CD14-positive monocyte (primary cell): Measurements from ENCODE around the gene DNPEP. TPM values are rescaled to one million over a fixed set of nuclear protein-coding genes. Genes with fewer than 3 reads are reported as not detected.

Experiments
- DNase-seq, 3 donors: peaks; one replicate each; pipeline ENCODE4 v3.0.0-alpha.2; 2011 to 2022
- H2AFZ ChIP-seq: 2 replicates; pipeline ENCODE4 v1.6.0; 2012; ENCODE audit warnings: mild to moderate bottlenecking, low read depth, low read length, inconsistent platforms; ENCODE audit not compliant: insufficient read depth, poor library complexity, severe bottlenecking
- H3K27ac ChIP-seq, 2 donors: 1 replicate in 1 of 2; 2 replicates in 1 of 2; pipeline ENCODE4 v1.5.1; 2012 to 2013; ENCODE audit warnings: low read length in 2 of 2, control low read depth in 1 of 2, inconsistent platforms in 1 of 2, low read depth in 1 of 2, mild to moderate bottlenecking in 1 of 2
- H3K27me3 ChIP-seq, 2 donors: one replicate each; pipeline versions ENCODE4 v1.6.0 to v1.6.1; 2011 to 2013; ENCODE audit warnings: low read length in 2 of 2; ENCODE audit not compliant: control insufficient read depth in 2 of 2, insufficient read depth in 2 of 2
- H3K36me3 ChIP-seq, 2 donors: replicated peaks in 1 of 2; 1 replicate in 1 of 2; 2 replicates in 1 of 2; pipeline versions ENCODE4 v1.5.1 to v1.6.1; 2012 to 2013; ENCODE audit warnings: low read length in 2 of 2, control low read depth in 1 of 2, inconsistent platforms in 1 of 2, mild to moderate bottlenecking in 1 of 2; ENCODE audit not compliant: insufficient read depth in 2 of 2, control insufficient read depth in 1 of 2
- H3K4me1 ChIP-seq, 2 donors: 1 replicate in 1 of 2; 2 replicates in 1 of 2; pipeline versions ENCODE4 v1.5.1 to v1.6.1; 2012 to 2013; ENCODE audit warnings: low read length in 2 of 2, control low read depth in 1 of 2, inconsistent platforms in 1 of 2, mild to moderate bottlenecking in 1 of 2, moderate library complexity in 1 of 2; ENCODE audit not compliant: insufficient read depth in 2 of 2, control insufficient read depth in 1 of 2
- H3K4me2 ChIP-seq: replicated peaks from 2 replicates; pipeline ENCODE3; 2012; ENCODE audit warnings: low read length, moderate library complexity, mild to moderate bottlenecking; ENCODE audit not compliant: poor library complexity, severe bottlenecking; ENCODE audit errors: extremely low read depth
- H3K4me3 ChIP-seq, 3 experiments: fragments of 200-600 bp in 1 of 3; sonication (generic) in 1 of 3; replicated peaks in 1 of 3; 1 replicate in 2 of 3; 2 replicates in 1 of 3; pipeline ENCODE4 v1.5.1; 2011 to 2013; ENCODE audit warnings: low read length in 3 of 3, mild to moderate bottlenecking in 3 of 3, control low read depth in 2 of 3, low read depth in 2 of 3, inconsistent platforms in 1 of 3, moderate library complexity in 1 of 3
- H3K79me2 ChIP-seq: 2 replicates; pipeline ENCODE4 v1.6.0; 2012; ENCODE audit warnings: mild to moderate bottlenecking, control low read depth, inconsistent platforms, low read length, moderate library complexity; ENCODE audit not compliant: insufficient read depth
- H3K9ac ChIP-seq: 2 replicates; pipeline ENCODE4 v1.6.0; 2017; ENCODE audit warnings: low read length, mild to moderate bottlenecking; ENCODE audit not compliant: insufficient read depth, poor library complexity, severe bottlenecking
- H3K9me3 ChIP-seq, 2 donors: replicated peaks in 1 of 2; 1 replicate in 1 of 2; 2 replicates in 1 of 2; pipeline versions ENCODE4 v1.5.1 to v1.6.1; 2012 to 2013; ENCODE audit warnings: low read length in 2 of 2, control low read depth in 1 of 2; ENCODE audit not compliant: control insufficient read depth in 1 of 2, insufficient read depth in 1 of 2
- H4K20me1 ChIP-seq: 2 replicates; pipeline ENCODE4 v1.6.0; 2012; ENCODE audit warnings: mild to moderate bottlenecking, low read length, control low read depth, moderate library complexity; ENCODE audit not compliant: insufficient read depth
- H3K27ac Mint-ChIP-seq, 7 donors: one replicate each; pipeline ENCODE4 v1.8.0; 2020; ENCODE audit warnings: mild to moderate bottlenecking in 7 of 7, mixed read lengths in 7 of 7, moderate library complexity in 6 of 7, inconsistent platforms in 2 of 7
- H3K27me3 Mint-ChIP-seq, 3 donors: one replicate each; pipeline ENCODE4 v1.8.0; 2021 to 2022; ENCODE audit warnings: low read depth in 3 of 3, mild to moderate bottlenecking in 3 of 3, mixed read lengths in 3 of 3, moderate library complexity in 3 of 3, inconsistent platforms in 1 of 3
- H3K36me3 Mint-ChIP-seq, 2 donors: one replicate each; pipeline ENCODE4 v1.8.0; 2020; ENCODE audit warnings: mixed read lengths in 2 of 2, inconsistent platforms in 1 of 2, mild to moderate bottlenecking in 1 of 2
- H3K4me1 Mint-ChIP-seq: one replicate; pipeline ENCODE4 v1.8.0; 2020; ENCODE audit warnings: mild to moderate bottlenecking, mixed read lengths
- H3K4me3 Mint-ChIP-seq, 2 donors: one replicate each; pipeline ENCODE4 v1.8.0; 2020; ENCODE audit warnings: mild to moderate bottlenecking in 2 of 2, mixed read lengths in 2 of 2, moderate library complexity in 1 of 2
- H3K9me3 Mint-ChIP-seq, 7 donors: one replicate each; pipeline ENCODE4 v1.8.0; 2020 to 2022; ENCODE audit warnings: mixed read lengths in 7 of 7, mild to moderate bottlenecking in 6 of 7, moderate library complexity in 6 of 7, inconsistent platforms in 2 of 7
- CTCF ChIP-seq: fragments of 200-600 bp; IDR thresholded peaks from one replicate; pipeline ENCODE4 v1.8.0; 2022; ENCODE audit warnings: antibody characterized with exemption, mild to moderate bottlenecking
- WGBS: methylation state at CpG from one replicate; pipeline ENCODE4 v1.1.5; 2013; ENCODE audit warnings: missing lambda C conversion rate; ENCODE audit not compliant: insufficient coverage; 5-methylcytosine and 5-hydroxymethylcytosine counted together
- intact Hi-C, 2 donors: fragments of 100-400 bp; cut with micrococcal nuclease; formaldehyde crosslinking; loops; one replicate each; pipeline versions ENCODE4 v1.15.0 to v1.15.1; 2023
- polyA plus RNA-seq, 3 donors: library from polyadenylated mRNA; depleted of rRNA in 1 of 3; unstranded in 2 of 3; stranded (reverse) in 1 of 3; fragments of 300-500 nt in 2 of 3; fragments of >200 nt in 1 of 3; fragmentation: Illumina TruSeq in 2 of 3; gene quantifications; 1 replicate in 2 of 3; 2 replicates in 1 of 3; pipeline ENCODE4 v1.2.3, GENCODE V29; 2012 to 2021

Gene DNPEP
- polyA plus RNA-seq, 3 donors: 51.6 to 83.1 (median 60.6) TPM

- Histone ChIP-seq H3K4me1 (no peaks in the 10 kb centered on the region), H3K79me2 (no peaks in the 10 kb centered on the region), H3K27ac (no peak overlapping the region), H3K36me3 (no peaks in the 10 kb centered on the region), H2AFZ (no peak overlapping the region), H3K4me2 (no peak overlapping the region), H3K9ac (no peak overlapping the region), H4K20me1 (no peaks in the 10 kb centered on the region), H3K9me3 (no peaks in the 10 kb centered on the region), H3K4me3 (no peak overlapping the region), H3K27me3 (peaks cover 0 to 2% of the 10 kb centered on the region in 2 donors)
- no peaks in the 10 kb centered on the region for H3K4me1 Mint-ChIP-seq
- intact Hi-C loops: loop anchor here in 1 of 2 donors (10.0 kb wide), 1 partner anchor 189 kb away; no protein-coding TSS in a partner anchor
- WGBS: 93% methylated on average over 7 of the region's 8 CpGs
- peaks cover 30 to 43% (median 36%) of the 10 kb centered on the region in 3 donors for H3K27me3 Mint-ChIP-seq
- H3K9me3 Mint-ChIP-seq: peaks cover 0 to 2% (median 0%) of the 10 kb centered on the region in 7 donors
- H3K4me3 Mint-ChIP-seq: no peak overlapping the region
- H3K27ac Mint-ChIP-seq: peak overlapping the region in 1 of 7 donors; percentile 50
- no peak for TF ChIP-seq CTCF
- no peak for DNase-seq
- no peaks in the 10 kb centered on the region for H3K36me3 Mint-ChIP-seq
Measured at GRCh38 chr2:219425238-219426067, 37.7 kb upstream of the DNPEP start.

- H3K9me3 ChIP-seq: no peaks in the 10 kb centered on the region
- intact Hi-C loops: loop anchor here in 1 of 2 donors (10.0 kb wide), 1 partner anchor 191 kb away; no protein-coding TSS in a partner anchor
Measured at GRCh38 chr2:219423652-219424377, 36.1 kb upstream of the DNPEP start.

More at GRCh38 chr2:219423652-219424377, 36.1 kb upstream of the DNPEP start:
- Mint-ChIP-seq H3K4me1 (peaks cover 14% of the 10 kb centered on the region), H3K9me3 (peaks cover 0 to 2% (median under 1%) of the 10 kb centered on the region in 7 donors), H3K36me3 (no peaks in the 10 kb centered on the region), H3K27me3 (peaks cover 41 to 52% (median 50%) of the 10 kb centered on the region in 3 donors), H3K4me3 (no peak overlapping the region), H3K27ac (peak overlapping the region in 1 of 7 donors; percentile 66)
- TF ChIP-seq CTCF: no peak
- no peaks in the 10 kb centered on the region for H3K79me2 ChIP-seq
- H2AFZ ChIP-seq: no peak overlapping the region
- no peak overlapping the region for H3K4me2 ChIP-seq
- peaks cover 15 to 16% of the 10 kb centered on the region in 2 donors for H3K4me1 ChIP-seq
- no peak overlapping the region for H3K9ac ChIP-seq
- H3K27ac ChIP-seq: no peak overlapping the region
- H3K36me3 ChIP-seq: no peaks in the 10 kb centered on the region
- peaks cover 1 to 15% of the 10 kb centered on the region in 2 donors for H3K27me3 ChIP-seq
- WGBS: 86% methylated on average over 5 of the region's 14 CpGs
- no peak for DNase-seq
- no peaks in the 10 kb centered on the region for H4K20me1 ChIP-seq
- no peak overlapping the region for H3K4me3 ChIP-seq
